ENCODE results near the gene TIGD1. TPM values are rescaled to one million over a fixed set of nuclear protein-coding genes. Genes with fewer than 3 reads are reported as not detected.

TIGD1 gene
- total and polyA plus RNA-seq, 8 donors, result 0.88 to 5.9 (median 2.2) TPM

DNA sequence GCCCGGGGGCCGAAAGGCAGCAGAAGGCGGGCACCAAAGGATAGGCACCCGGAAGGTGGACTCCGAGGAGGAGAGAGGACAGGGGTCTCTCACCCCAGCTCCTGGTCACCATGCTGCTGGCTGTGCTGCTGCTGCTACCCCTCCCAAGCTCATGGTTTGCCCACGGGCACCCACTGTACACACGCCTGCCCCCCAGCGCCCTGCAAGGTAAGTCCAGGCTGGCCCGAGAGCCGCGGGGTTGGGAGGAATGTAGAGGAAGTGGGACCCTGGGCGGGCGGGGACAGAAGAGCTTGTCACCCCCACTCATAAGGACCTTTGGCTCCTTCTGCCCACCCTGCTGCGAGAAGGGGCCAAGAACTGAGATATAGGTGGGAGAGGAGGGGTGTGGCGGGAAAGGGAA lies 29.9 kb downstream of the TIGD1 start:
- Histone ChIP-seq H3K36me3 (no peaks in the 10 kb centered on the region), H3K27ac (no peak overlapping the region), H3K27me3 (peaks cover 0 to 17% (median 8%) of the 10 kb centered on the region in 4 donors), H3K4me1 (peaks cover 0 to 20% (median 14%) of the 10 kb centered on the region in 3 donors), H3K9me3 (no peaks in the 10 kb centered on the region), H3K4me3 (no peak overlapping the region)
- FAIRE-seq (no peak), ATAC-seq (no peak), DNase-seq (peak in 1 of 6 donors; percentile 29)
- 60 to 75% methylated on average over 13 to 15 of the region's 15 CpGs for WGBS, 2 donors
- TF ChIP-seq, protein P1, sequence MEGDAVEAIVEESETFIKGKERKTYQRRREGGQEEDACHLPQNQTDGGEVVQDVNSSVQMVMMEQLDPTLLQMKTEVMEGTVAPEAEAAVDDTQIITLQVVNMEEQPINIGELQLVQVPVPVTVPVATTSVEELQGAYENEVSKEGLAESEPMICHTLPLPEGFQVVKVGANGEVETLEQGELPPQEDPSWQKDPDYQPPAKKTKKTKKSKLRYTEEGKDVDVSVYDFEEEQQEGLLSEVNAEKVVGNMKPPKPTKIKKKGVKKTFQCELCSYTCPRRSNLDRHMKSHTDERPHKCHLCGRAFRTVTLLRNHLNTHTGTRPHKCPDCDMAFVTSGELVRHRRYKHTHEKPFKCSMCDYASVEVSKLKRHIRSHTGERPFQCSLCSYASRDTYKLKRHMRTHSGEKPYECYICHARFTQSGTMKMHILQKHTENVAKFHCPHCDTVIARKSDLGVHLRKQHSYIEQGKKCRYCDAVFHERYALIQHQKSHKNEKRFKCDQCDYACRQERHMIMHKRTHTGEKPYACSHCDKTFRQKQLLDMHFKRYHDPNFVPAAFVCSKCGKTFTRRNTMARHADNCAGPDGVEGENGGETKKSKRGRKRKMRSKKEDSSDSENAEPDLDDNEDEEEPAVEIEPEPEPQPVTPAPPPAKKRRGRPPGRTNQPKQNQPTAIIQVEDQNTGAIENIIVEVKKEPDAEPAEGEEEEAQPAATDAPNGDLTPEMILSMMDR (IDR thresholded peaks at IDR 0.05), result no peak
- intact Hi-C loops (cut with DNase I), result loop anchor here in 1 of 3 donors (2.0 kb wide), 1 partner anchor 76 kb away; no protein-coding TSS in a partner anchor

DNA sequence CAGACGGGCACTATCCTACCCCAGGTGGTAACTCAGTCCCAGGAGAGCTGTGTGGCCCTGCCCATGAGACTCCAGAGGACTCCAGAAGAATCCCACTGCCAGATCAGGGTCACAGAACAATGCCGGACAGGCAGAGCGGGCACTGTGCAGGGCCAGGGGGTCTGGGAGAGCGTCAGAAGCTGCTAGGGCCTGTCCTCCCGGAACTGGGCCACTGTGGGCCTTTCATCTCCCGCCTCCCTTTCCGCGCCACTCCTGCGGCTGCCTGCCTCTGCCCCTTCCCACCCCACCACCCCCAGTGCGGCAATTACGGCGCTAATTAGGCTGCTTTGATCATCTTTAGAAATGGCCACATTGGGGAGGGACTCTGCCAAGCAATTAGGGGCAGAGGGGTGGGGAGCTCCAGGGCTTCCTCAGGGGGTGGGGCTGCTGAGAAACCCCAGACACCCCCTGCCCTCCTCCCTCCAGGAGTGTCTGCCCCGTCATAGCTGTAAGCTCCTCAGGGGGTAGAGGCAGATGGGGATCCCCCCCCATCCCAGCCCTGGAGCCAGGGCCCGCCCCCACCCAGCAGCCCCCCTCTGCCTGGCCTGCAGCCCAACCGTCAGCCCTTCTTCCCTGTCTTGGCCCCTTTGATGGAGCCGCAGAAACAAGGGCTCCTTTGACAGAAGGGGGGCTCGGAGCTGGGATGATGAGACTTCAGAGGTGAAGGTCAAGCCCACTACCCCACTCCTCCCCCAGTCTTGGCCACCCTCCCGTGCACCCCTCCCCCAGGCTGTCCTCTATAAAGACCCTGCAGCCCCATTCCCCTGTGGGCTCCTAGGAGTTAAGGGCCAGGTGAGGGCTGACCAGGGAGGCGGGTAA lies 30.5 kb downstream of the TIGD1 start, which contains the start of gene PRSS56:
PRSS56 (plus strand) TSS at position 808 of the 858 bp plus-strand sequence. CDS start 211 bp downstream, outside the sequence.
- H3K27me3 ChIP-seq, result peaks cover 0 to 17% (median 8%) of the 10 kb centered on the region in 4 donors
- peak in 1 of 6 donors; percentile 44 for DNase-seq

DNA sequence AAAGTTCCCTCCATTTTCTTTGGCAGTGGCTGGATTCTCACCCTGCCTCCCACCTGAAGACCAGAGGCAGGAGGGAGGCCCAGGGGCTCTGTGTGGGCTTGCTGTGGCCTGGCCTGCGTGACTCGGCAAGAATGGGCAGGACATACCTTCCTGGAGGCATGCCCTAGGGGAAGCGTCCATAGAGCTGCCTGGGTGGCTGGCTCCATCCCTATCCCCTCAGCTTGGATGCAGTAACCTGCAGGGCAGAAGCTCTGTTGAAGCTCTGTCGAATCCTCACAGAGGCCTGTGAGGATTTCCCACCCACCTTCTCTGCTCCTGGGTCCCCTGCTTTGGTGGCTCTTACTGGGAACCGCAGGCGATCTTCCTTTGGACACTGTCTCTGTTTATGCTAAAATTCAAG lies 31.5 kb downstream of the TIGD1 start:
- Histone ChIP-seq H3K27ac (no peak overlapping the region), H3K4me3 (no peak overlapping the region), H3K4me1 (peaks cover 0 to 11% (median 7%) of the 10 kb centered on the region in 3 donors), H3K36me3 (no peaks in the 10 kb centered on the region), H3K9me3 (no peaks in the 10 kb centered on the region), H3K27me3 (peaks cover 0 to 15% (median 7%) of the 10 kb centered on the region in 4 donors)
- no peak for DNase-seq
- TF ChIP-seq, protein P1 (IDR thresholded peaks at IDR 0.05), result no peak
- WGBS, 2 donors, result 68 to 75% methylated on average over 6 of the region's 6 CpGs
- no peak for ATAC-seq
- no peak for FAIRE-seq
- intact Hi-C loops (cut with DNase I), result loop anchor here in 1 of 3 donors (10.0 kb wide), 1 partner anchor 614 kb away; no protein-coding TSS in a partner anchor

More for the DNA sequence above, 30.5 kb downstream of the TIGD1 start, which contains the start of gene PRSS56:
- ATAC-seq (no peak), FAIRE-seq (no peak)
- WGBS, 2 donors, result 58 to 63% methylated on average over 18 to 19 of the region's 19 CpGs
- Histone ChIP-seq H3K4me1 (peaks cover 0 to 15% (median 10%) of the 10 kb centered on the region in 3 donors), H3K27ac (no peak within 1 kb of the TSS), H3K9me3 (no peaks in the 10 kb centered on the region), H3K4me3 (no peak within 1 kb of the TSS), H3K36me3 (no peaks in the 10 kb centered on the region)
- intact Hi-C loops (cut with DNase I), result loop anchor here in 1 of 3 donors (2.0 to 10.0 kb wide), 2 partner anchors 75 to 615 kb away; no protein-coding TSS in a partner anchor
- TF ChIP-seq, protein P1 (IDR thresholded peaks at IDR 0.05), result no peak

DNA sequence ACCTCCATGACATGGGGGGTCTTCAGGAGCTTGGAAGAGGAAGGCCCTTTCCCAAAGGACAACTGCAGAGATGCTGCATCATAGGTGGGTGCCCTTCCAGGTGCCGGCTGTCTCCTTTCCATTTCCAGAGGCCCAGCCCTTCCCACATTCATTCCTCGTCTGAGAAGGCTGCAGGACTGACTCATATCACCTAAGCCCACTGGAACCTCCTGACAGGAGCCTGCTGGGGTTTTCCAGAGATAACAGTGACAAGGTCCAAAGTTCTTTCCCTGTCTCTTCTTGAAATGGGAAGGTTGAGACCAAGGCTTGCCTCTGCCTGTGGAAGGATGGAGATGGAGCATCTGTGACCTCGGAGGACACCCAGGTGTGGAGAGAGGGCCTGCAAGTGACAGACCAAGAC lies 33.8 kb downstream of the TIGD1 start:
- TF ChIP-seq, protein P1 (IDR thresholded peaks at IDR 0.05), result no peak
- intact Hi-C loops (cut with DNase I), result loop anchor here in 1 of 3 donors (10.0 kb wide), 1 partner anchor 612 kb away; no protein-coding TSS in a partner anchor
- peak in 1 of 4 donors; percentile 45 for ATAC-seq
- no peaks in the 10 kb centered on the region for H3K27me3 ChIP-seq
- no peak overlapping the region for H3K27ac ChIP-seq
- H3K4me3 ChIP-seq, result no peak overlapping the region
- no peaks in the 10 kb centered on the region for H3K36me3 ChIP-seq
- no peak for DNase-seq
- WGBS, 2 donors, result 72 to 74% methylated on average over 3 of the region's 3 CpGs
- no peaks in the 10 kb centered on the region for H3K9me3 ChIP-seq
- no peaks in the 10 kb centered on the region for H3K4me1 ChIP-seq
- FAIRE-seq, result no peak
